HCT116 (cell line): ENCODE measurements around the gene TMEM115.

Experiments
- EZH2 ChIP-seq: fragments of 200-600 bp; sonication (generic); IDR thresholded peaks from 2 replicates; pipeline ENCODE4 v1.6.1; 2017; ENCODE audit warnings: antibody characterized with exemption, mixed run types
- EZH2phosphoT487 ChIP-seq: fragments of 200-600 bp; IDR thresholded peaks from 2 replicates; pipeline ENCODE4 v1.6.1; 2018; ENCODE audit warnings: antibody characterized with exemption, borderline replicate concordance
- SP1 ChIP-seq: IDR thresholded peaks from 2 replicates; pipeline ENCODE4 v1.6.1; 2012; ENCODE audit warnings: low read depth
- ZNF274 ChIP-seq: fragments of 200-500 bp; sonication (Bioruptor generic); IDR thresholded peaks from 2 replicates; pipeline ENCODE4 v1.6.1; 2014; ENCODE audit warnings: mild to moderate bottlenecking, low read depth, low read length, inconsistent platforms
- TF ChIP-seq, protein P1 (sequence below), 3 experiments: fragments of 200-600 bp in 1 of 3; sonication (generic) in 1 of 3; IDR thresholded peaks in 2 of 3; conservative IDR thresholded peaks in 1 of 3; 2 replicates each; pipeline ENCODE4 v1.5.1; 2012 to 2017; ENCODE audit warnings: low read depth in 2 of 3, low read length in 2 of 3, antibody characterized with exemption in 1 of 3, borderline replicate concordance in 1 of 3, control low read depth in 1 of 3, mild to moderate bottlenecking in 1 of 3, mixed read lengths in 1 of 3, mixed run types in 1 of 3, moderate library complexity in 1 of 3; ENCODE audit not compliant: insufficient read depth in 1 of 3
- TF ChIP-seq, protein P2 (sequence below): IDR thresholded peaks from 2 replicates; pipeline ENCODE4 v1.6.1; 2011; ENCODE audit warnings: mild to moderate bottlenecking, low read length, moderate library complexity; ENCODE audit not compliant: insufficient replicate concordance; ENCODE audit errors: extremely low read depth

DNA sequence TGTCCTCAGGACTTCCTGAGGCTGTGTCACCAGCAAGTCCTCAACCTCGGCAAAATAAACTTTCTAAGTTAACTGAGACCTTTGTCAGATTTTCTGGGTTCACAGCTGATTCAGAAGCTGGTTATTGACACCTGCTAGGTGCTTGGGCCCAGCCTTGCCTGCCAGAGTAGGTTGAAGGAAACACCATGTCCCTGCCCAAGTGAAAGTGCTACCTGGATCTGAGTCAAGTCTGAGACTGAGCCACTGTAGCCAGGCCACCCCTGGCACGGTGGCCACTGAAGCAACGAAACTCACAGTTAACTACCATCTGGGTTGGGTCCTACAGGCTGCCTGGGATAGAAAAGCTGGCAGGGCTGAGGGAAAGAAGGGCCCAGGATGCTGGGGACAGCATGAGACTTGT is 45.0 kb downstream of the TMEM115 start:
- TF ChIP-seq, protein P1, sequence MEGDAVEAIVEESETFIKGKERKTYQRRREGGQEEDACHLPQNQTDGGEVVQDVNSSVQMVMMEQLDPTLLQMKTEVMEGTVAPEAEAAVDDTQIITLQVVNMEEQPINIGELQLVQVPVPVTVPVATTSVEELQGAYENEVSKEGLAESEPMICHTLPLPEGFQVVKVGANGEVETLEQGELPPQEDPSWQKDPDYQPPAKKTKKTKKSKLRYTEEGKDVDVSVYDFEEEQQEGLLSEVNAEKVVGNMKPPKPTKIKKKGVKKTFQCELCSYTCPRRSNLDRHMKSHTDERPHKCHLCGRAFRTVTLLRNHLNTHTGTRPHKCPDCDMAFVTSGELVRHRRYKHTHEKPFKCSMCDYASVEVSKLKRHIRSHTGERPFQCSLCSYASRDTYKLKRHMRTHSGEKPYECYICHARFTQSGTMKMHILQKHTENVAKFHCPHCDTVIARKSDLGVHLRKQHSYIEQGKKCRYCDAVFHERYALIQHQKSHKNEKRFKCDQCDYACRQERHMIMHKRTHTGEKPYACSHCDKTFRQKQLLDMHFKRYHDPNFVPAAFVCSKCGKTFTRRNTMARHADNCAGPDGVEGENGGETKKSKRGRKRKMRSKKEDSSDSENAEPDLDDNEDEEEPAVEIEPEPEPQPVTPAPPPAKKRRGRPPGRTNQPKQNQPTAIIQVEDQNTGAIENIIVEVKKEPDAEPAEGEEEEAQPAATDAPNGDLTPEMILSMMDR (IDR thresholded peaks at IDR 0.05 in 2 of 3, conservative IDR thresholded peaks at IDR 0.05 in 1 of 3; ENCODE audit: borderline replicate concordance in 1 of 3, insufficient read depth in 1 of 3, low read depth in 2 of 3, low read length in 2 of 3), result no peak
- TF ChIP-seq EZH2phosphoT487 (no peak), ZNF274 (no peak), SP1 (no peak), EZH2 (no peak)
- TF ChIP-seq, protein P2, sequence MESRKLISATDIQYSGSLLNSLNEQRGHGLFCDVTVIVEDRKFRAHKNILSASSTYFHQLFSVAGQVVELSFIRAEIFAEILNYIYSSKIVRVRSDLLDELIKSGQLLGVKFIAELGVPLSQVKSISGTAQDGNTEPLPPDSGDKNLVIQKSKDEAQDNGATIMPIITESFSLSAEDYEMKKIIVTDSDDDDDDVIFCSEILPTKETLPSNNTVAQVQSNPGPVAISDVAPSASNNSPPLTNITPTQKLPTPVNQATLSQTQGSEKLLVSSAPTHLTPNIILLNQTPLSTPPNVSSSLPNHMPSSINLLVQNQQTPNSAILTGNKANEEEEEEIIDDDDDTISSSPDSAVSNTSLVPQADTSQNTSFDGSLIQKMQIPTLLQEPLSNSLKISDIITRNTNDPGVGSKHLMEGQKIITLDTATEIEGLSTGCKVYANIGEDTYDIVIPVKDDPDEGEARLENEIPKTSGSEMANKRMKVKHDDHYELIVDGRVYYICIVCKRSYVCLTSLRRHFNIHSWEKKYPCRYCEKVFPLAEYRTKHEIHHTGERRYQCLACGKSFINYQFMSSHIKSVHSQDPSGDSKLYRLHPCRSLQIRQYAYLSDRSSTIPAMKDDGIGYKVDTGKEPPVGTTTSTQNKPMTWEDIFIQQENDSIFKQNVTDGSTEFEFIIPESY, result no peak
